Stimulated activated naive B cell treated with anti-CD40 and anti-IgM and Interleukin-4, amounts not matched to agents 10 μg/mL and 1 μg/mL and 100 μg/mL, for 72 hours (primary cell): ENCODE results near the gene MAN1A2.
"Not testable (repeated sequence)": the region's sequence is repeated elsewhere in the genome, so short reads cannot be mapped to it uniquely, and the experiment has no call there.

ENCODE experiments used
- ATAC-seq, 2 donors: fragments of 150-1000 bp; cut with Tn5 transposase; replicated peaks; 2 replicates each; pipeline ENCODE4 v1.10.0; 2021; ENCODE audit warnings: moderate library complexity in 1 of 2
- DNase-seq: peaks from one replicate; pipeline ENCODE4 v3.0.0; 2021
- H3K27ac Mint-ChIP-seq: one replicate; pipeline ENCODE4 v1.8.0; 2022; ENCODE audit warnings: mild to moderate bottlenecking, mixed read lengths
- H3K27me3 Mint-ChIP-seq, 2 donors: one replicate each; pipeline ENCODE4 v1.8.0; 2022; ENCODE audit warnings: mixed read lengths in 2 of 2
- H3K36me3 Mint-ChIP-seq, 2 donors: one replicate each; pipeline ENCODE4 v1.8.0; 2022; ENCODE audit warnings: mixed read lengths in 2 of 2, mild to moderate bottlenecking in 1 of 2
- H3K4me1 Mint-ChIP-seq, 2 donors: one replicate each; pipeline ENCODE4 v1.8.0; 2022; ENCODE audit warnings: mixed read lengths in 2 of 2, mild to moderate bottlenecking in 1 of 2
- H3K4me3 Mint-ChIP-seq, 2 donors: one replicate each; pipeline ENCODE4 v1.8.0; 2022; ENCODE audit warnings: mild to moderate bottlenecking in 2 of 2, mixed read lengths in 2 of 2, moderate library complexity in 1 of 2
- H3K9me3 Mint-ChIP-seq, 2 donors: one replicate each; pipeline ENCODE4 v1.8.0; 2022; ENCODE audit warnings: mixed read lengths in 2 of 2, mild to moderate bottlenecking in 1 of 2

MAN1A2 gene

GRCh38 chr1:117367046-117368025 lies at the start of gene MAN1A2:
MAN1A2 (plus strand) TSS chr1:117367449; CDS start chr1:117368184, 735 bp downstream.
- Mint-ChIP-seq H3K4me3 (peak within 1 kb of the TSS; percentile 87 to 90), H3K36me3 (no peaks in the 10 kb centered on the region)

GRCh38 chr1:117318011-117318410 lies 49.2 kb upstream of the MAN1A2 start:
- H3K27ac Mint-ChIP-seq: no peak overlapping the region
- peaks cover 0 to 2% of the 10 kb centered on the region in 2 donors for H3K9me3 Mint-ChIP-seq
- no peaks in the 10 kb centered on the region for H3K4me1 Mint-ChIP-seq
- ATAC-seq (no peak), DNase-seq (no peak)
- no peak overlapping the region for H3K4me3 Mint-ChIP-seq
- peaks cover 22 to 31% of the 10 kb centered on the region in 2 donors for H3K27me3 Mint-ChIP-seq
- H3K36me3 Mint-ChIP-seq: no peaks in the 10 kb centered on the region

More at GRCh38 chr1:117367046-117368025, at the start of gene MAN1A2:
- H3K4me1 Mint-ChIP-seq: peaks cover 30 to 63% of the 10 kb centered on the region in 2 donors
- no peaks in the 10 kb centered on the region for H3K9me3 Mint-ChIP-seq
- H3K27ac Mint-ChIP-seq: peak within 1 kb of the TSS; percentile 98
- DNase-seq: peak; percentile 77
- H3K27me3 Mint-ChIP-seq: no peaks in the 10 kb centered on the region
- peak; percentile 70 to 74 for ATAC-seq

DNA sequence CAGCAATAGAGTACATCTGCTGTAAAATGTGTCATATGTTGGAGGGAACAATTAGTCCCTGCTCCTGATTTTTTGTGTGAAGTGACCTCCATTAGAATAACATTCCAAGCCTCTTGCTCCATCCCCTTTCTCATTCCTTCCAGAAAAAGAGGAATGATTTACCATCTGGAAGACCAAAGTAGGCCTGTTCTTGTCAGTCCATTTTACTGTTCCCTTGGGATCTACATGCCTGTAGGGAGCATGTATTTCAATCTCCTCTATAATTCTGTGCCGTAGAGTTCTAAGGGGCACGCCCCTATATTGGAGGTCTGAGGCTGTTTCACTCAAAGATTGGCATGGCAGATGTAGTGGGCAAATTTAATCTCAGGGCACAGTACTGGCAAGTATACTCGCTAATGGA lies 48.8 kb upstream of the MAN1A2 start:
- Mint-ChIP-seq H3K36me3 (no peaks in the 10 kb centered on the region), H3K27ac (no peak overlapping the region), H3K4me3 (no peak overlapping the region), H3K9me3 (peaks cover 0 to 2% of the 10 kb centered on the region in 2 donors), H3K27me3 (peaks cover 22 to 31% of the 10 kb centered on the region in 2 donors), H3K4me1 (no peaks in the 10 kb centered on the region)
- no peak for ATAC-seq
- DNase-seq: no peak

DNA sequence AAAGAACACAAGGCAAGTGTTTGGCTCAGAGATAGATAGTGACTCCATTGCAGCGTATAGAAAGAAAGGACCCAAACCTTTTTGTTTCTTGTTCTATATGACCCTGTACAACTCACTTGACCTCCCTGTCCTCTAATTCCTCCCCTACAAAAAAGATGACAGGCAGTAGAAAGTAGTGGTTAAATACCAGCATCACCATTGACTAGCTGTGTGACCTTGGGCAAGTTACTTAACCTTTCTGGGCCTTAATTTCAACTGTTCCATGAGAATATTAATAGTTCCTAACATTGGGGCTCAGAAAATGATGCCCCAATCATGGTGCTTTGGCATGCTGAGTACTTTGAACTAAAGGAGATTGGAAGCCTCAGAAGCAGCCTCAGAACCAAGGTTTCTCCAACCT lies 46.7 kb upstream of the MAN1A2 start:
- Mint-ChIP-seq H3K4me3 (no peak overlapping the region), H3K27me3 (peaks cover 27 to 37% of the 10 kb centered on the region in 2 donors), H3K4me1 (no peaks in the 10 kb centered on the region), H3K27ac (no peak overlapping the region), H3K9me3 (peaks cover 0 to 2% of the 10 kb centered on the region in 2 donors), H3K36me3 (no peaks in the 10 kb centered on the region)
- no peak for DNase-seq
- no peak for ATAC-seq

DNA sequence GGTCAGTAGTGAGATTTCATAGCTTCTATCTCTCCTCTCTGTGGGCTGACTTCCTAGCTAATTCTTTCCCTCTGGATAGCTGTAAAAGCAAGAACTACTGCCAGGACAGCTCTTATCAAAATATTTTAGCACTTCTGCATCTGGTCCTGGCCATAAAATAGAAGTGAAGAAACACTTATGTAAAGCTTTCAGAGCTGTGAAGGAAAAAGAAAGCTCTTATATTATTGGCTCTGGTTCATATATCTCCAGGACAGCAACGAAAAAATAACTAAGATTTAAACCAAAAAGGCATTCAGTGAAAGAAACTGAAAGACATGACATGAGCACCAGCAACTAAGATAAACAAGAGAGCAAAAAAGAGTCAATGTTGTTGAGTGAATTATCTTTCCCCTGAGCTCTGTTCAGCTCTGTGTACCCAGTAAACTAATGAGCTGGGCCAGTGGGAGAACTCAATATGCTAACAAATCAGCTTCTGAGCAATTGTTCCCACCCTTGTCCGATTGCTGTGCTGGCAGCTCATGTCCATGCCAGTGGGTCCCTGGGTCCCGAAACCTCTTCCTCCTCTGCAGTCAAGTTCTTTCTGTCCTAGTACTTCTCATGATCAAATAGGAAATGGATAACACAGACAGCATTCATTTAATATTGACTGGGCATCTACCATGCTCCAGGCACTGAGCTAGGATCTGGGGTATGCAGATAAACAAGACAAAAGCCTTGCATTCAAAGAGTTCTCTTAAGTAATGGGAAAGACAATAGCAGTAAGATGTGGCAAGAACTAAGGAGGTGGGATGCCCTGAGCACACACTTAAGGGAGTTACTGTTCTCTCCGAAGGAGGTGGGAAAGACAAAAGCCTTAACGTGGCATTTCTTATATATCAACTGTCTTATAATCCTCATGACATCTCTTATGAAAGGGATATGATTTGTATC lies 45.3 kb upstream of the MAN1A2 start:
- H3K36me3 Mint-ChIP-seq: no peaks in the 10 kb centered on the region
- no peak for DNase-seq
- no peak overlapping the region for H3K4me3 Mint-ChIP-seq
- no peaks in the 10 kb centered on the region for H3K9me3 Mint-ChIP-seq
- H3K27me3 Mint-ChIP-seq: peaks cover 23 to 30% of the 10 kb centered on the region in 2 donors
- H3K27ac Mint-ChIP-seq: no peak overlapping the region
- H3K4me1 Mint-ChIP-seq: no peaks in the 10 kb centered on the region
- ATAC-seq: no peak

- Mint-ChIP-seq H3K4me1 (no peaks in the 10 kb centered on the region), H3K27me3 (peaks cover 25 to 37% of the 10 kb centered on the region in 2 donors)
- ATAC-seq: no peak
Observed at GRCh38 chr1:117324357-117324756, 42.9 kb upstream of the MAN1A2 start.

GRCh38 chr1:117326035-117326434 lies 41.2 kb upstream of the MAN1A2 start:
- H3K27ac Mint-ChIP-seq, ATAC-seq, H3K4me3 Mint-ChIP-seq, DNase-seq, H3K36me3 Mint-ChIP-seq, H3K4me1 Mint-ChIP-seq, H3K9me3 Mint-ChIP-seq: not testable (repeated sequence)
- peaks cover 27 to 34% of the 10 kb centered on the region in 2 donors for H3K27me3 Mint-ChIP-seq

More at GRCh38 chr1:117324357-117324756, 42.9 kb upstream of the MAN1A2 start:
- H3K9me3 Mint-ChIP-seq: no peaks in the 10 kb centered on the region
- H3K36me3 Mint-ChIP-seq: no peaks in the 10 kb centered on the region
- no peak overlapping the region for H3K4me3 Mint-ChIP-seq
- H3K27ac Mint-ChIP-seq: no peak overlapping the region
- no peak for DNase-seq

- ATAC-seq (no peak), DNase-seq (no peak)
- no peak overlapping the region for H3K4me3 Mint-ChIP-seq
- no peak overlapping the region for H3K27ac Mint-ChIP-seq
- H3K27me3 Mint-ChIP-seq: peaks cover 27 to 30% of the 10 kb centered on the region in 2 donors
- H3K4me1 Mint-ChIP-seq: no peaks in the 10 kb centered on the region
- H3K36me3 Mint-ChIP-seq: no peaks in the 10 kb centered on the region
- no peaks in the 10 kb centered on the region for H3K9me3 Mint-ChIP-seq
Observed at GRCh38 chr1:117327011-117327410, 40.2 kb upstream of the MAN1A2 start.

- H3K4me1 Mint-ChIP-seq: peaks cover 3 to 5% of the 10 kb centered on the region in 2 donors
- ATAC-seq (no peak), DNase-seq (no peak)
- no peak overlapping the region for H3K4me3 Mint-ChIP-seq
- H3K27me3 Mint-ChIP-seq: peaks cover 4 to 12% of the 10 kb centered on the region in 2 donors
- no peaks in the 10 kb centered on the region for H3K36me3 Mint-ChIP-seq
- H3K27ac Mint-ChIP-seq: no peak overlapping the region
- peaks cover 2 to 3% of the 10 kb centered on the region in 2 donors for H3K9me3 Mint-ChIP-seq
Observed at GRCh38 chr1:117335376-117336086, 31.7 kb upstream of the MAN1A2 start.

DNA sequence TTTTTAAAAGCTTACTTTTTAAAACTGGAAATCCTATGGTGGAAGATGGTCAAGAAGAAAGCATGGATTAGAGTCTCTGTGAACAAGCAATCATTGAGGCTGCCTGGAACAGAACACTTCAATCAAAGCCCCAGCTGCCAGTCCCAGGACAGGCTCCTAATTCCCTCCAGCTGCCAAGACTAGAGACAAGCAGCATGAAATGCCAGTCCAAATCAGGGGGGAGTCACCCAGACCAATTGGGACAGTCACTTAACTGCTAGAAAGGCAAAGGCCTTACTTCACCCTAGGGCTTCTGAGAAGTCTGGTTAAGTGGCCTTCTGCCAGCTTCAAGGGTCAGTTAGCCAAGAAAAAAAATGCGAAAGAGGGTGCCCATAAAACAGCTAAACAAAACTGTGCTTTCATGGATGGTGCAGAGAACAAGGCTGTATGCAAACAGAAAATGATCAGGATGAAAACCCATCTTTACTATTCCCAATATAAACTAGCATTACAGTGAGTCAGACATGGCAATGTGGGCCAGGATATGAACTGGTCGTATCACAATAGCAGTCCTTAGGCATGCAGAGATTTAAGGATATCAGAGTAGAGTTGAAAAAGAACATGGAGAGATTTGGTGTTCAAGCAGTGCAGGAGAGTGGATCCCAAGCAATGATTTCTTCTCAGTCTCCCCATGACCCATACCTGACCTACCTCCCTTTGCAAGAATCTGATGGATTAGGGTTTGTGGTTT lies 31.0 kb upstream of the MAN1A2 start:
- peaks cover 4 to 6% of the 10 kb centered on the region in 2 donors for H3K27me3 Mint-ChIP-seq
- H3K4me3 Mint-ChIP-seq: no peak overlapping the region
- DNase-seq (no peak), ATAC-seq (no peak)
- H3K9me3 Mint-ChIP-seq: peaks cover 2 to 3% of the 10 kb centered on the region in 2 donors
- no peaks in the 10 kb centered on the region for H3K36me3 Mint-ChIP-seq
- H3K27ac Mint-ChIP-seq: no peak overlapping the region
- H3K4me1 Mint-ChIP-seq: peaks cover 3 to 5% of the 10 kb centered on the region in 2 donors

- H3K36me3 Mint-ChIP-seq: no peaks in the 10 kb centered on the region
- peaks cover 0 to 5% of the 10 kb centered on the region in 2 donors for H3K27me3 Mint-ChIP-seq
- H3K4me3 Mint-ChIP-seq: no peak overlapping the region
- no peak for DNase-seq
- H3K9me3 Mint-ChIP-seq: peaks cover 2 to 3% of the 10 kb centered on the region in 2 donors
- peaks cover 5% of the 10 kb centered on the region in 2 donors for H3K4me1 Mint-ChIP-seq
- peak overlapping the region; percentile 26 for H3K27ac Mint-ChIP-seq
- ATAC-seq: peak in 1 of 2 donors; percentile 54
Observed at GRCh38 chr1:117339866-117340700, 27.2 kb upstream of the MAN1A2 start.

DNA sequence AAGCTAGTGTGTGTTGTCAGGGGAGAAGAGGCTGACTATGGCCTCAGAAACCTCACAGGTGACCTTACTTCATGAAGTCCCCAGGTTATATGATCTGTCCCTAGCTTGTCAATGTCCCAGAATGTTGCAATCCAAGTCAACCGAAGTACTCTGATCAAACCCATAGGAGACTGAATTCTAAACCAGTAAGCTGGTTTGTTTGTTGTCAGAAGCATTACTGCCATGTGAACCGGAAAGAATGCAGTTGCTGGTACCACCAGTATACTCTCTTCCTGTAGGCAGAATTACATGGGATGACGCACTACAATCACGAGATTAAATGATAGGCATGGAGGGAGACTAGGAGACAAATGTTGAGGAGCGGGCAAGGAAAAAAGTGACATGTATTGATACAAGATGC lies 26.1 kb upstream of the MAN1A2 start:
- no peaks in the 10 kb centered on the region for H3K36me3 Mint-ChIP-seq
- H3K9me3 Mint-ChIP-seq: peaks cover 2 to 3% of the 10 kb centered on the region in 2 donors
- peaks cover 0 to 5% of the 10 kb centered on the region in 2 donors for H3K27me3 Mint-ChIP-seq
- no peak for DNase-seq
- no peak overlapping the region for H3K4me3 Mint-ChIP-seq
- H3K27ac Mint-ChIP-seq: no peak overlapping the region
- H3K4me1 Mint-ChIP-seq: peaks cover 5% of the 10 kb centered on the region in 2 donors
- no peak for ATAC-seq
